Esophagus mucosa (tissue), 1 donor: Measurements from ENCODE around the gene LPAR3. TPM values are rescaled to one million over a fixed set of nuclear protein-coding genes. Genes with fewer than 3 reads are reported as not detected.
"Not testable (repeated sequence)": the region's sequence is repeated elsewhere in the genome, so short reads cannot be mapped to it uniquely, and the experiment has no call there.

ENCODE experiments used
- ATAC-seq: fragments of 200-7000 bp; cut with Tn5 transposase; one replicate; pipeline ENCODE4 v1.9.1; 2020
- total RNA-seq: library from RNA; stranded (reverse); gene quantifications from one replicate; pipeline ENCODE4 v1.2.4, GENCODE V29; 2023
- donor health status: DM: yes; HTN: yes; CAD: no.

LPAR3 gene
- total RNA-seq, 1 donor from 2014 or later, result 20.6 TPM

DNA sequence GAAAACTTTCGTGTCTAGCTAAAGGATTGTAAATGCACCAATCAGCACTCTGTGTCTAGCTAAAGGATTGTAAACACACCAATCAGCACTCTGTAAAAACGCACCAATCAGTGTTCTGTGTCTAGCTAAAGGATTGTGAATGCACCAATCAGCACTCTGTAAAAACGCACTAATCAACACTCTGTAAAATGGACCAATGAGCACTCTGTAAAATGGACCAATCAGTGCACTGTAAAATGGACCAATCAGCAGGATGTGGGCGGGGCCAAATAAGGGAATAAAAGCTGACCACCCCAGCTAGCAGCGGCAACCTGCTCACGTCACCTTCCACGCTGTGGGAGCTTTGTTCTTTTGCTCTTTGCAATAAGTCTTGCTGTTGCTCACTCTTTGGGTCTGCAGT is 9.7 kb upstream of the LPAR3 start:
- not testable (repeated sequence) for ATAC-seq

DNA sequence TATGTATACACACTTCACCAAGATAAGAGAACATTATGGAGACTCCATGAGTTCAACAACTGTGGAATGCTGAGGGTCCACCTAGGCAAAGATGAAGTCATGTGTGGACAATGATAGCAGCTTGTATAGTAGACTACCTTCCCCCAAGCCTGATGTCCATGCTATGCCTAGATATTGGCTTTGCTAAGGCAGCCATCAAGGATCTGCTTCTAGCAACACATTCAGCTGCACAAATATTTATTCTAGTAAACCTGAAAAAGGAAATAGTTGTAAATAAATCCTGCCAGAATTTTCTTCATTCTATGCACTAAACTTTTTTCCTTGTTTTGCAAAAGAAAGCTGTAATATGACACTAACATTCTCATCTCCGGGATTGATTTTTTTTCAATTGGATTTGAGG is 7.0 kb upstream of the LPAR3 start:
- ATAC-seq, result no peak

DNA sequence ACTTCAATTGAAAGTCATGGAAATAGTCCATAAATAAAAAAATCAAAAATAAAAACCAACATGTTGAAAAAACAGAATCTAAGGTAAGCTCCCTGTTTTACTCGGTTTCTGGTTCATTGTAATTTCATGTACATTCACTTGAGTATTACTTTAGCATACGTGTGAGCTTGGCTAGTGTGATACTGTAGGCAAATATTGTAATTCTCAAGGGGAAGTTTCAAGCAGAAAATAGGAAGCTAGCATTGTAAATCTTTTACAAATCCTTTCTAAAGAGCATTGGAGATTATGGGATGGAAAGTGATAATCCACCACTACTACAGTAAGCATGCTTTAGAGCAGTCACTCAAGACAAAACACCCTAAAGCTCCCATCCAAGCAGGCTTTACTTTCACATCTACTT is 3.3 kb upstream of the LPAR3 start:
- ATAC-seq, result no peak

DNA sequence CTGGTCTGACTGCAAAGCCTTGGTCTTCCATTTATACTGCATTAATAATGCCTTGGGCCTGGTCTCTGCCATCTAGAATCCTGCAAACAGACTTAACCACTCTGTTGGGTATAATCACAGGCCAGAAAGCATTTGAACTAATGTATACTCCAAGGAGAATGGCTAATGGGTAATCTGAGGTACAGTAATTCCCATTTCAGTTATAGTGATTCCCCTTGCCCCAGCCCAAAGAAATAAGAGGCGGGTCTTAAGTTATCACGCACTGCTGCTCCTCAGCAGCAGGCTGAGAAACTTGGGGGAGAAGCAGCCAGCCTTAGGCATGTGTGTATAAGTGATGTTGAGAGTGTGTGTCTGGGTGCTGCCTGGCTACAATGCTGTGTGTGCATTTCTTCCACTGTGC is 2.4 kb downstream of the LPAR3 start:
- no peak for ATAC-seq

DNA sequence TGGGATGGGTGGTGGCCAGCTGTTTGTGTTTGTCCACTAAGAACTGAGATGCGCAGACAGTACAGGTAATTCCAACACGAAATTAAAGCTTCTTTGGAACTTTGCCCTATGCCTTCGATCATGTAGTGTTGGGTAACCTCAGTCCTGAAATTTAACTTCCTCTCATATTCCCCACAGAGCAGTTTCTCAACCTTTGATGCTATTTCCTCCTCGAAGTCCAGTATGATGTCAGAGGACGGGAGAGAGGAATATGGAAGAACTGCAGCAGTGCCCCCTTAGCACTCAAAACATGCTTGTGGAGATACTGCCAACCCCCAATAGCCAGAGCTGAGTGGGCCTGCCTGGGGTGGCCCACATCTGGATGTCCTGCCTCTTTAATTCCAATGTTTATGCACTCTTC is 3.6 kb downstream of the LPAR3 start:
- peak; percentile 14 for ATAC-seq

DNA sequence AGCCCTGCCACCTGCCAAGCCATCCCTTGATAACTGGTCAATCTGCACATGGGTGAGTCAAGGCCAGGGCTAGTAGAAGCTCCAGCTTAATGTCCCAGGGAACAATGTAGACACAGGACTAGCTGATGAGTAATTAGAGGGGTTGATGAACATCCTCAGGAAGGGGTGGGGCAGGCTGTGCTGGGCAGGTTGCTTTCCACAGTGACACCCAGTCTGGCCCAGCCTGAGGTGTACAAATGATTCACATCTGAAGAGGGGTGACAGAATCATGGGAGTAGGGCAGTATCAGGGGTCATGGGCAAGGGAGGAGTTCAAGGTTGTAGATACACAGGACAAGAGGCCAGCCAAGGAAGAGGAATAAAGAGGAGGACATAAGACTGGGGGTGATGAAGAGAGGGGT is 4.3 kb downstream of the LPAR3 start:
- peak; percentile 93 for ATAC-seq

DNA sequence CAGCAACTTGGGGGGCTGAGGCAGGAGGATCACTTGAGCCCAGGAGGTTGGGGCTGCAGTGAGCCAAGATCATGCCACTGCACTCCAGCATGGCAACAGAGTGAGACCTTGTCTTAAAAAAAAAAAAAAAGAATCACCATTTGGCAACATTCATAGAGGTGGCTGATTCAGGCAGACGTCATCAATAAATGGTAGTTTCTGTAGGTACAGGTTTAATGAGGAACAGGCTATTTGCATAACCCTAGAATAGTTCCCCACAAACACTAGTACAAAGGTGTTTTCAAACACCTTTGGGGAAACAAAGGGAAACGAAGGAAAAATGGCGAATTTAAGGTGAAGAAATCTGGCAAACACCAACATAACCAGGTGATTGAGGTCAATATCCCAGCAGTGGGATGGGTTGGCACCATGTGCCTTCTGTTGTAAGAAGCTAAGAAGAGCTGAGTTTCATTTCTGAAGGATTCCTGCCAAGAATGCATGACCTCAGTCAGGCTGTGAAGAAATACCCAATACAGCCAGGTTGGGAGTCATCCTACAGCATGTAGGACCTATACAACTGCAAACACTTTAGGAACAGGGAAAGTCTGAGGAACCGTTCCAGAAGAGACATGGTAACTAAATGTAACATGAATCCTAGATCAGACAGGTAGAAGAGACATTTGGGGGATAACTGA is 5.6 kb downstream of the LPAR3 start:
- ATAC-seq, result peak; percentile 85

DNA sequence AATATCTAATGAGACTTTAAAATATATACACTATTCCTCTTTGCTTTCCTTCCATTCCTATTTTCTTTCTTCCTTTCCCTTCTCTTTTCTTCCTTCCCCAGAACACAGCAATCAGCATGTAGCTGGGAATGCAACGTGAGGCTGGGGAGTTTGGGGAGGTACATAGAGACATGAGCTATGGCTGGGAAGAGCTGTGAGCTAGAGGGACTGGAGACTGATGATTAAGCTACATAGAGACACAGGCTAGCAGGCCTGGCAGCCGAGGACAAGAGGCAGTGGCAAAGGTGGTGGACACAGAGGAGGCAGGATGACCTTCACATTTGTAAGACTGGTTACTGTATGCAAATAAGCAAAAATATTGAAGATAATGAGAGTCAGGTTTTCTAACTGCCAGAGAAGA is 7.5 kb downstream of the LPAR3 start:
- no peak for ATAC-seq

DNA sequence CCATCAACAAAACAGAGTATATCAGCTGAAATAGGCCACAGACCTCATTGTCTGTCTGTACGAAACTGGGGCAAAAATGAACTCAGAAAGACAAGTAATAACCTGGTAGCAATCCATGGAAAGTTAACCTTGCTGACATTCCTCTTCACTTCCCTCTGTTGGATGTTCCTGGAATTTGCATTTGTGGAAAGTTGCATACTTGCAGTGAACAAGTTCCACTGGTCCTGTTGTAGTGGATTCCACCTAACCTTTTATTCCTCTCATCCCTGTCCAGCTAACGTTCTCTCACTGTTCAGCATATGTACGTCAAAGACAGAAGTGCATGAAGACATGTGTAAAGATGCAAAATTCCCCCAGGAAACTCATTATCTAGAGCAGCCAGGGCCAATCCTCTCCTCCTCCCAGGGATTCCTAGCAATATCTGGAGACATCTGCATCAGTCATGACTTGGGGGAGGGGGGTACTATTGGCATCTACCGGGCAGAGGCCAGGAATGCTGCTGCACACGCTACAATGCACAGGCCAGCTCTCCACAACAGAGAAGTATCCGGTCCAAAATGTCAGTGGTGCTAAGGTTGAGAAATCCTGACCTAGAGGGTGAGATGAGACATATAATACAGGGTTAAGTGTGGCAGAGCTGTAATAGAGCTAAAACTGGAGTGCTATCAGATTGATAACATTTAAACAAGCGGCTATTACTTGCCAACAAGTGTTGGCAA is 8.2 kb downstream of the LPAR3 start:
- ATAC-seq, result no peak

DNA sequence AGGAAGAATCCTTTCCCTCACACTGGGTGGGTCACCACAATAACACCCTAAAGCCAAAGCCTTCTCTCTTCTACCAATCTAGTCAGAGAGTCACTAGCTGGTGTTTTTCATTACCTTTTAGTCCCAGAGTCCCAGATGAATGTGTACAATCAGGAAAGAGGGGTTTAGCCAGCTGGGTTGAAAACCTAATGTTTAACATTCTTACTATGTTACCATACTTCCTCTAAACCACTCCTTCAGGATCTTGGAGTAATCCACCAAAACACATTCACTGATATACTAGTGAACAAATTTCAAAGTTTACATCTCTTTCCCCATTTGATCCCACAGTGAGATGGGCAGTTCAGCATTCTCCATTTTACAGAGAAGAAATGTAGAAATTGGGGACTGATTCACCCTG is 9.7 kb downstream of the LPAR3 start:
- peak; percentile 31 for ATAC-seq

DNA sequence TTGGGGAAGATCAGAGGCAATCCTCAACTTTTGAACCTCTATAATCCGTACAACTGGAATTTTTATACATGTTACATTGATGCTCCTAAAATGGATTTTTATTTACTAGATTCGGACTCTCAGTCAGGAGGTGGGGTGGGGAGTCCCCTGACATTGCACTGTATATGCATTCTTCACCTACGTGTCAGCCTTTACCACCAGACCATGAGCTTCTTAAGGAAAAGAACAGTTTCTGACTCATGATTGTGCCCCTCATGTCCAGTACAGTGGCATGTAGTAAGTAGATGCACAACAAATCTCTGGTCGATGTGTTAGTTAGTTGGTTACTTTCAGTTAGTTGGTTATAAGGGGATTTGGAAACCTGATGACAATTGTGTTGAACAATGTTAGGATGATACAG is 15.4 kb downstream of the LPAR3 start:
- ATAC-seq, result no peak

DNA sequence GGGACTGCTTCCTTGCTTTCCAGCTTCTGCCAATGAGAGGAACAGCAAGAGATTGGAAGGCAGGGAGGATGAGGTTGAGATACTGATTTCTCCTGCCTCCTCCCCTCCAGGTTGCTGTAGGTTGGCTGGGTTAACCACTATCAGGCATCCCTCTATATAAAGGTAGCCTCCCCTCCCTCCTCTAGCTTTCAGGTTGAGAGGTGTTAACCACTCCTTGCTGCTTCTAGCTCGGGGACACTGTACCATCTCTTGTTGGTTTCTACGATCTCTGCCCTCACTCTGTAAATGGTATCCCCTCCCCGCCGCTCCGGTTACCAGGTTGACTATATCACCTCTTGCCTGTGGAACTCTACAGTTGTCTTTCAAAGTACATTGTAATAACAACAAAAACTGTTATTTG is 16.7 kb downstream of the LPAR3 start:
- ATAC-seq, result no peak

DNA sequence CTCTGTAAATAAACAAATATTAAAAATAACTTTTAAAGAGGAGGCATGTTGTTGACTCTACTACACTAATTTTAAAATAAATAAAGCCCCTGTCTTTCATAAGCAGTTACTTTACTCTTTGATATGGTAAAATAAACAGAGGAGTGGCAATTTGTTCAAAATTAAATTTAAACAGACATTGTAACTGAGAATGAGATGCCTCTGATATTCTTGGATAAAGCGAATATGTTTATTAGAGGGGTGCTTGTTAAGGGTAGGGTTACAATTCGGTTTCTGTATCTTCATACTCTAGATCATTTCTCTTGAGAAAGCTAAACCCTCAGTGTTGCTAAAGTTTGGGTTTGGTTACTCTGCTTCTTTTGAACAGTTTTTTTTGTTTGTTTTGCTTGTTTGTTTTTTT is 19.6 kb downstream of the LPAR3 start:
- ATAC-seq, result no peak

DNA sequence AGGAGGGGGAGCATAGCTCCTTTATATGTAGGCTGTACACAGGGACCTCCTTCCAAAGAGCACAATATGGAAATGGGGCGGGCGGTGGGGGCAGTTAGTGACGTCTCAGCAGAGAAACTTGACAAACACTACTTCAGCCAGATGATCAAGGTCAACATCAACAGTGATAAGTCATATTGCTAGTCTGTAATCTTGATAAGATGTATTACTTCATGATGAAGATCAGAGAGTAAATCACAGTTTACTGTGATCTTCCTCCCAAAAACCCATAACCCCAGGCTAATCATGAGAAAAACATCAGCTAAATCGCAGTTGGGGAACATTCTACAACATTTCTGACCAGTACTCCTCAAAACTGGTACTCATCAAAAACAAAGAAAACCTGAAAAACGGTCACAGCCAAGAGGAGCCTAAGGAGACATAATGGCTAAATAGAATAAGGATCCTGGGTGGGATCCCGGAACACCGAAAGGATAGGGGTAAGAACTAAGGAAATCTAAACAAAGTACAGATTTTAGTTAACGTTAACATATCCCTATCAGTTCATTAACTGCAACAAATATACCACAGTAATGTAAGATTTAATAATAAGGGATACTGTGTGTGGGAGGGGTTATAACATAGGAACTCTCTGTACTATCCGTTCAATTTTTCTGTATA is 20.2 kb downstream of the LPAR3 start:
- ATAC-seq, result no peak

DNA sequence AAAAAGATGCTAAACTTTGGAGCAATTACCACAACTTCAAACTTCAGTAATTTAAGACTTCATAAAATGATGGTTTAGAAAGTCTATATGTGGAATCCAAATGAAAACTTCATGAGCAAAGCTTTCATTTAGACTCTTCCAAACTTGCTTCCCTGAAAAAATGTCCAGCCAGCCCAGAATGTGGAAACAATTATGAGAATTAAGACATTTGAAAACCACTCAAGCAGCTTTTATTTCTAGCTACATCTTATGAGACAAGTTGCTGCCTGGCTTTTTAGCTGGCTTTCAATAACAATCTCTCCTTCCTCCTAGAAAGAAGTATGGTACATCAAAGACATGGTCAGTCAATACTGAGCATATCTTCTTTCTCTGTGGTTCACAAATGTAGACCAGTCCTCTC is 21.8 kb downstream of the LPAR3 start:
- no peak for ATAC-seq

DNA sequence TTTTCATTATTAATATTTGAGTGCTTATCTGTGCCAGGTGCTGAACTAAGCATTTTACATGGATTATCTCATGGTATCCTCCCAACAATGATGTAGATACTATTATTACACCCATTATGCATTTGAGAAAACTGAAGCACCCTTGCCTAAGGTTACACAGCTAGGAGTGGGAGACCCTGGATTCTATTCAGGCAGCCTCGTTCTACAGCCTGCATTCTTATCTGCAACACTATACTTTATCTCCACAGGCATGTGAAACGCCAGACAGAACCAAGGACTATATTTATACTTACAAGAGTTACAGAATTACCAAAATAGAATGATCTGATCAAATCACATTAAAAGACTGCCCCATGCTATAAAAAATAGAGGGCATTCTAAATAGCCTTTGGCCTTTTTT is 22.4 kb downstream of the LPAR3 start:
- ATAC-seq, result no peak

DNA sequence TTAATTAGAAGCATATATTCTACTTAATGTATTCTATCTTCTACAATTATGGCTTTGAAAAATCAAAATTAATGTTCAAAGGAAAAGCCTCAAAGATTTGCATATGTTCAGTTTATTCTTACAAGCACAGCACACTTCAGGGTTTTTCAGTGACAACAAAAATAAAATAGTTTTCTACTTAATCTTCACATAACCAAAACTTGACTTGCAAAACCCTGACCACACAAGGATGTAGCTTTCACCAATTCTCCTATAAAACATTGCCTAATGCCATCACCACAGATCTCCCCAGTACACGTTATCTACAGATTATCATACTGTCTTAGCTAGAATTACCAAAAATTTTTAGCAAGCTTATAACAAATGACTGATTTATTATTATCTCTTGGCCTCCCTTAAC is 23.3 kb downstream of the LPAR3 start:
- ATAC-seq, result no peak

DNA sequence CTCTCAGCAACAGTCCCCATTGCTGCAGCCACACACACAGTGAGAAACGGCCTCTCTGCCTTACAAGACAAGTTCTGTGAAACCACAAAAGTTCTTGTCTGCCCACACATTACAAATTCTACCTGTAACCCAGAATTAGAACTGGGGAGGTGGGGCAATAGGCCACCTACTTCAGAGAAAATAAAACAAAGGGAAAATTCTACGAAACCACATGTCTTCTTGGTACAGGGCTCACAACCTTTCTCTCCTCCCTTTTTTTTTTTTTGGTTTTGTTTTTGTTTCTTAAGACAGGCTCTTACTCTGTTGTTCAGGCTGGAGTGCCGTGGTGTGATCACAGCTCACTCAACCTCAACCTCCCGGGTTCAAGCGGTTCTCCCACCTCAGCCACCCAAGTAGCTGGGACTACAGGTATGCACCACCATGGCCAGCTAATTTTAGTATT is 30.2 kb downstream of the LPAR3 start:
- no peak for ATAC-seq

DNA sequence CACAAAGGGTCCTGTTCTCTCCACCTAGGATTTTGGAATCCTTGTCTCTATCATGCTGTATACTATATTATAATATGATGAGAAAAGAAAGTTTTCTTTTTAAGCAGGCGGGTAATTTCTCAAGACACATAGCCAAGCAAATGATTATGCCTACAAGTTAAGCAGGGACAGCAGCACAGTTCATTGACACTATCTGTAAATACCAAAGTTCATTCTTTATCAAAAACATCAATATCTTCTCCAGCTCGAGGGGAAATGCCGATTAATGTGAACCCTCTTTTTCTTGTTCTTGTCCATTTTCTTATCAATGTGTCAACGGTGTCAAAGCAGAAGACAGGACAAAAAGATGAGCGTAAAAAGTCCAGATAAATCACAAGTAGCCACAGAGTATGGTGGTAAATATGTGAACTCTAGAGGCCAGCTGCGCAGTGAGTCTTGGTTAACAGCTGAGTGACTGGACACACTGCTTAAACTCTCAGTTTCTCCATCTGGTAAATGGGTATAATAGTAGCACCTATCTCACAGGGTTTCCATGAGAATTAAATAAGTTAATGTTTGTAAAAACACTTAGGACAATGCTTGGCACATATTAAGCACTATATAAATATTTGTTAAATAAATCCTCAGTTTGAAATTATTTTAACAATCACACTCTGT is 30.9 kb downstream of the LPAR3 start:
- ATAC-seq, result no peak

DNA sequence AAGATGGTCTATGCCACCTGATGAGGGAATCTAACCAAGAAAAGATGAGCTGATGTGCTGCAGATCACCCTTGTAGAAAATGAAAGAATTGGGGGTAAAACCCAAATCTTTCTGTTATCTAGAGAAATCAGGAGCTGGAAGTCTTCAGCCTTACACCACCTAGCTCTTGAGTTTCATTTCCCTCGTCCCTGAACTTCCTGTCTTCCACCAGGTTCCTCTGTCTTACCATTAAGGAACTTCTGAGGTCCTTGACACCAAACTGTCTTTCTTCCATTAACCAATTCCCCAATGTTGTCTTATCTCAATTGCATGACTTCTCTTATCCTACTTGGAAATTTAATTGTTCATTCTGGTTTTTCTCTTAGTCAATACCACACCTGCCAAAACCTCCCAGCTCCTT is 31.5 kb downstream of the LPAR3 start:
- no peak for ATAC-seq

DNA sequence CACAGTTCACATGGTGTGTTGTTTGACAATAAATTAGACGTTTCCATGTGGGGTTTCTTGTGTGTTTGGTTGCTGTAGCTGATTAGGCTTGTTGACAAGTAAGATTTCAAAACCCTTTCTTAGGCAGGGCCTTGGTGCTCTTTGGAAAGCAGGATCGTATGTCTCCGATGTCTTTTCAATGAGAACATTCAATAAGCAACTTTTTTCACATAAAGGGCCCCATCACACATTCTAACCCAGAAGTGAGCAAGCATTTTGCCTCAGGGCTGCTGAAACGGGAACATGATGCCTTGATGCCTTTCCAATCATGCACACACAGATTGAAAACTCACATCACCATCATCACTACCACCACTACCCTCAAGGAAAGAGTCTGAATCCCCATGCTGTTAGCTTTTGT is 33.1 kb downstream of the LPAR3 start:
- ATAC-seq, result no peak

DNA sequence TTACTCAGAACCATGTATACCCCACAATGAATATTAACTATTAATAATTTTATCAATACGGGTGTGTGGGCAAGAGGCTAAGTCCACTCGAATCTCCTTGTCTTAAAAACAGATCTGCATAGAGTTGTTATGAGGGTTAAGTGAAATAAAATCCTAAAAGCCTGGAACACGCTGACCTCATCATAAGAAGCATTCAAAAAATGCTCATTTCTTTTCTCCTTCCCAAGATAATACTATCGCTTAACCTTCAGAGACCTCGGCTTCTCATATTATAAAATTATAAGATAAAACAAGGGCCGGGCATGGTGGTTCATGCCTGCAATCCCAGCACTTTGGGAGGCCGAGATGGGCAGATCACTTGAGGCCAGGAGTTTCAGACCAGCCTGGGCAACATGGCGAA is 35.1 kb downstream of the LPAR3 start:
- no peak for ATAC-seq

DNA sequence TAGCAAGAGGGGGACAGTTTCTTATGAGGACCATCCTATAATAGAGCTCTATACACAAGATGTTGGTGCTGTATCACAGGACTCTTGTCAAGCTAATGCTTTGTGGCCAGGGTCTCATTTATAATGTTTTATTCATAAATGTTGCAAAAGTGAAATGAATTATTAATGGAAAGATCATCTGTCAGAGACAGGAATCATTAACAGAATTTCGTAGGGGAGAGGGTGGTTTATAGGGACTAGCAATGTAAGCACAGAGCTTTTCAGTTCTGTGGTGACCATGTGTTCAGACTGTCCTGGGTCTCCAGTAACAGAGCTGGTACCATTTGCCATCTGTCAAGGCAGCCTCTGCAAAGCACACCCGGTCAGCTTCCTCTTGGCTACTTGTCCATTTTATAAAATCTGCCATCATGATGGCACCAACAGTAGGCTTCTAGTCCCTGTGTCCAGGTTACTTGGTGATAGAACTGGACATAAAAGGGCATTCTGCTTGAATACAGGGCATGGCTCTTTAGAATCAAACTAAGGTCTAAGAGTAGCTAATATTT is 36.2 kb downstream of the LPAR3 start:
- no peak for ATAC-seq
